NK-92 (cell line): ENCODE data around the gene NELL1.

Experiments used
- DNase-seq: peaks from one replicate; lab custom pipeline; 2025; ENCODE audit not compliant: unreplicated experiment; lab: John Stamatoyannopoulos, UW

Gene NELL1

GRCh38 chr11:20864628-20865027 lies 195.2 kb downstream of the NELL1 start:
- no peak for DNase-seq

- no peak for DNase-seq
These were observed 195.8 kb downstream of the NELL1 start for GRCh38 chr11:20865161-20865560.

GRCh38 chr11:20869123-20869522 lies 199.7 kb downstream of the NELL1 start:
- no peak for DNase-seq

GRCh38 chr11:20873054-20873453 lies 203.7 kb downstream of the NELL1 start:
- no peak for DNase-seq

GRCh38 chr11:20874358-20874757 lies 205.0 kb downstream of the NELL1 start:
- no peak for DNase-seq

- DNase-seq = no peak
These were observed 206.5 kb downstream of the NELL1 start for GRCh38 chr11:20875889-20876288.

- DNase-seq = no peak
These were observed 207.4 kb downstream of the NELL1 start for GRCh38 chr11:20876738-20877137.

- DNase-seq = no peak
These were observed 210.7 kb downstream of the NELL1 start for GRCh38 chr11:20880094-20880493.

- no peak for DNase-seq
These were observed 212.1 kb downstream of the NELL1 start for GRCh38 chr11:20881328-20882079.

- no peak for DNase-seq
These were observed 217.8 kb downstream of the NELL1 start for GRCh38 chr11:20887137-20887536.

- no peak for DNase-seq
These were observed 224.9 kb downstream of the NELL1 start for GRCh38 chr11:20894296-20894695.

- no peak for DNase-seq
These were observed 240.8 kb downstream of the NELL1 start for GRCh38 chr11:20909995-20910726.

- DNase-seq = no peak
These were observed 241.3 kb downstream of the NELL1 start for GRCh38 chr11:20910733-20911132.

GRCh38 chr11:20912065-20912821 lies 242.9 kb downstream of the NELL1 start:
- no peak for DNase-seq

GRCh38 chr11:20912922-20913512 lies 243.6 kb downstream of the NELL1 start:
- DNase-seq = no peak

- DNase-seq = no peak
These were observed 247.9 kb downstream of the NELL1 start for GRCh38 chr11:20917306-20917705.

GRCh38 chr11:20926799-20927540 lies 257.6 kb downstream of the NELL1 start:
- no peak for DNase-seq

- DNase-seq = no peak
These were observed 261.6 kb downstream of the NELL1 start for GRCh38 chr11:20931029-20931428.

GRCh38 chr11:20933086-20933485 lies 263.7 kb downstream of the NELL1 start:
- DNase-seq = no peak

GRCh38 chr11:20933958-20934357 lies 264.6 kb downstream of the NELL1 start:
- DNase-seq = no peak

GRCh38 chr11:20934516-20934915 lies 265.1 kb downstream of the NELL1 start:
- no peak for DNase-seq
